PFSK-1 (cell line): ENCODE measurements around the gene C1orf159.

Source experiments
- FOXP2 ChIP-seq: optimal IDR thresholded peaks from 2 replicates; pipeline ENCODE3; 2011; ENCODE audit warnings: borderline replicate concordance, control low read depth, inconsistent platforms; ENCODE audit not compliant: insufficient read depth; ENCODE audit errors: extremely low read length, extremely low read depth
- POLR2AphosphoS5 ChIP-seq: IDR thresholded peaks from 2 replicates; pipeline ENCODE4 v1.6.1; 2012; ENCODE audit warnings: low read depth, mild to moderate bottlenecking, control low read depth, low read length, moderate library complexity
- REST ChIP-seq, 2 experiments: IDR thresholded peaks; 2 replicates each; pipeline versions ENCODE4 v1.6.1 to v1.8.0; 2011 to 2012; ENCODE audit warnings: low read depth in 2 of 2, low read length in 2 of 2, control low read depth in 1 of 2, inconsistent platforms in 1 of 2, mild to moderate bottlenecking in 1 of 2, moderate library complexity in 1 of 2; ENCODE audit not compliant: insufficient read depth in 1 of 2
- SIN3A ChIP-seq: IDR thresholded peaks from 2 replicates; pipeline ENCODE4 v1.6.1; 2012; ENCODE audit warnings: mild to moderate bottlenecking, low read length, moderate library complexity, borderline replicate concordance; ENCODE audit not compliant: insufficient read depth
- TAF1 ChIP-seq: IDR thresholded peaks from 2 replicates; pipeline ENCODE4 v1.6.1; 2012; ENCODE audit warnings: low read length, control low read depth, borderline replicate concordance; ENCODE audit not compliant: insufficient read depth

C1orf159 gene

GRCh38 chr1:1074631-1075147 lies 41.2 kb downstream of the C1orf159 start:
- TF ChIP-seq POLR2AphosphoS5 = no peak
- TF ChIP-seq FOXP2 = no peak
- no peak for TF ChIP-seq REST (IDR thresholded peaks at IDR 0.05; ENCODE audit: insufficient read depth in 1 of 2, low read depth in 2 of 2, low read length in 2 of 2)
- no peak for TF ChIP-seq SIN3A
- TF ChIP-seq TAF1 = no peak

- TF ChIP-seq REST (IDR thresholded peaks at IDR 0.05; ENCODE audit: insufficient read depth in 1 of 2, low read depth in 2 of 2, low read length in 2 of 2) (no peak), FOXP2 (no peak), POLR2AphosphoS5 (no peak), SIN3A (no peak), TAF1 (no peak)
Observed at GRCh38 chr1:1073743-1074587, 41.9 kb downstream of the C1orf159 start, which contains the start of gene RNF223. Gene RNF223 (minus strand): TSS chr1:1074306. CDS start chr1:1072566, 1,740 bp downstream.

GRCh38 chr1:1072849-1073742 lies 42.8 kb downstream of the C1orf159 start:
- no peak for TF ChIP-seq TAF1
- no peak for TF ChIP-seq REST (IDR thresholded peaks at IDR 0.05; ENCODE audit: insufficient read depth in 1 of 2, low read depth in 2 of 2, low read length in 2 of 2)
- TF ChIP-seq SIN3A = no peak
- no peak for TF ChIP-seq POLR2AphosphoS5

GRCh38 chr1:1072299-1072848 lies 43.5 kb downstream of the C1orf159 start:
- TF ChIP-seq REST (IDR thresholded peaks at IDR 0.05; ENCODE audit: insufficient read depth in 1 of 2, low read depth in 2 of 2, low read length in 2 of 2) (no peak), SIN3A (no peak), FOXP2 (no peak), TAF1 (no peak), POLR2AphosphoS5 (no peak)
